GM23338 (cell line): ENCODE data around the gene GOLGA7B. TPM values are rescaled to one million over a fixed set of nuclear protein-coding genes. Genes with fewer than 3 reads are reported as not detected.

Experiments used
- ATAC-seq: fragments of 200-7000 bp; cut with Tn5 transposase; 3 replicates; pipeline ENCODE4 v1.9.1; 2020
- DNase-seq: peaks from one replicate; pipeline ENCODE4 v3.0.0-alpha.2; 2015; ENCODE audit warnings: low spot score
- H2AFZ ChIP-seq: fragments of 200-600 bp; sonication (generic); 2 replicates; pipeline ENCODE4 v1.8.0; 2016; ENCODE audit warnings: antibody characterized with exemption, mild to moderate bottlenecking, moderate library complexity
- H3F3A ChIP-seq: fragments of 200-600 bp; sonication (generic); replicated peaks from 2 replicates; pipeline ENCODE4 v1.8.0; 2017; ENCODE audit warnings: antibody characterized with exemption, mixed run types, low read depth
- H3K27ac ChIP-seq: fragments of 200-600 bp; sonication (generic); 2 replicates; pipeline ENCODE4 v1.6.1; 2016; ENCODE audit warnings: low read depth
- H3K27me3 ChIP-seq: fragments of 200-600 bp; sonication (generic); 2 replicates; pipeline ENCODE4 v1.8.0; 2016; ENCODE audit warnings: mild to moderate bottlenecking, mixed run types, moderate library complexity; ENCODE audit not compliant: insufficient read depth
- H3K36me3 ChIP-seq: fragments of 200-600 bp; sonication (generic); 2 replicates; pipeline ENCODE4 v1.8.0; 2016; ENCODE audit warnings: mild to moderate bottlenecking; ENCODE audit not compliant: insufficient read depth
- H3K4me1 ChIP-seq: fragments of 200-600 bp; sonication (generic); 2 replicates; pipeline ENCODE4 v1.8.0; 2016; ENCODE audit warnings: mild to moderate bottlenecking, moderate library complexity; ENCODE audit not compliant: insufficient read depth
- H3K4me2 ChIP-seq: fragments of 200-600 bp; sonication (generic); 2 replicates; pipeline ENCODE4 v1.7.1; 2017; ENCODE audit warnings: mixed run types
- H3K4me3 ChIP-seq: fragments of 200-600 bp; sonication (generic); 2 replicates; pipeline ENCODE4 v1.6.1; 2016; ENCODE audit warnings: mixed run types
- H3K79me2 ChIP-seq: fragments of 200-600 bp; sonication (generic); replicated peaks from 2 replicates; pipeline ENCODE4 v1.8.0; 2017; ENCODE audit warnings: mild to moderate bottlenecking; ENCODE audit not compliant: insufficient read depth
- H3K9me2 ChIP-seq: fragments of 200-600 bp; sonication (generic); 2 replicates; pipeline ENCODE4 v1.8.0; 2017; ENCODE audit not compliant: insufficient read depth
- H4K20me1 ChIP-seq: fragments of 200-600 bp; sonication (generic); replicated peaks from 2 replicates; pipeline ENCODE4 v1.8.0; 2017; ENCODE audit warnings: mild to moderate bottlenecking; ENCODE audit not compliant: insufficient read depth
- H3K27ac Mint-ChIP-seq: 2 replicates; pipeline ENCODE4 v1.8.0; 2020; ENCODE audit warnings: inconsistent platforms, mild to moderate bottlenecking, moderate library complexity, mixed read lengths
- H3K27me3 Mint-ChIP-seq: 3 replicates; pipeline ENCODE4 v1.8.0; 2022; ENCODE audit warnings: low read depth, mild to moderate bottlenecking, moderate library complexity, mixed read lengths, inconsistent platforms; ENCODE audit not compliant: insufficient read depth, poor library complexity
- H3K36me3 Mint-ChIP-seq: 3 replicates; pipeline ENCODE4 v1.8.0; 2021; ENCODE audit warnings: low read depth, mild to moderate bottlenecking, inconsistent platforms, moderate library complexity, mixed read lengths
- H3K4me1 Mint-ChIP-seq: 3 replicates; pipeline ENCODE4 v1.8.0; 2020; ENCODE audit warnings: mild to moderate bottlenecking, inconsistent platforms, mixed read lengths
- H3K4me3 Mint-ChIP-seq: 3 replicates; pipeline ENCODE4 v1.8.0; 2021; ENCODE audit warnings: moderate library complexity, mild to moderate bottlenecking, inconsistent platforms, mixed read lengths
- H3K9me3 Mint-ChIP-seq: 3 replicates; pipeline ENCODE4 v1.8.0; 2020; ENCODE audit warnings: moderate library complexity, mild to moderate bottlenecking, inconsistent platforms, mixed read lengths
- CREB1 ChIP-seq: fragments of 250-450 bp; sonication (Bioruptor Pico); IDR thresholded peaks from 2 replicates; pipeline ENCODE4 v1.5.0; 2020; ENCODE audit warnings: low read depth, mild to moderate bottlenecking, moderate library complexity
- EZH2 ChIP-seq: fragments of 200-600 bp; sonication (generic); IDR thresholded peaks from one replicate; pipeline ENCODE4 v1.8.0; 2017; ENCODE audit warnings: antibody characterized with exemption, mild to moderate bottlenecking, low read depth; ENCODE audit not compliant: unreplicated experiment
- EZH2phosphoT487 ChIP-seq: fragments of 200-600 bp; sonication (generic); IDR thresholded peaks from one replicate; pipeline ENCODE4 v1.8.1; 2018; ENCODE audit warnings: antibody characterized with exemption; ENCODE audit not compliant: unreplicated experiment
- JUNB ChIP-seq: IDR thresholded peaks from one replicate; pipeline ENCODE4 v1.6.1; 2016; ENCODE audit warnings: antibody characterized with exemption; ENCODE audit not compliant: unreplicated experiment
- NANOG ChIP-seq: IDR thresholded peaks from 2 replicates; pipeline ENCODE4 v1.6.1; 2016; ENCODE audit warnings: antibody characterized with exemption, borderline replicate concordance
- POLR2AphosphoS5 ChIP-seq: IDR thresholded peaks from 2 replicates; pipeline ENCODE4 v1.6.1; 2016; ENCODE audit warnings: antibody characterized with exemption, low read depth
- STAT1 ChIP-seq: IDR thresholded peaks from one replicate; pipeline ENCODE4 v1.6.1; 2016; ENCODE audit warnings: antibody characterized with exemption; ENCODE audit not compliant: unreplicated experiment
- ZNF114 ChIP-seq: fragments of 250-450 bp; sonication (Bioruptor Pico); IDR thresholded peaks from 2 replicates; pipeline ENCODE4 v1.5.0; 2020; ENCODE audit warnings: mild to moderate bottlenecking, moderate library complexity
- ZNF331 ChIP-seq: fragments of 250-450 bp; sonication (Bioruptor Pico); IDR thresholded peaks from 2 replicates; pipeline ENCODE4 v1.5.0; 2020; ENCODE audit warnings: low read depth, mild to moderate bottlenecking, moderate library complexity
- polyA plus RNA-seq: library from polyadenylated mRNA; unstranded; fragments of >200 nt; fragmentation: Nextera tagmentation; extraction: Ambion mirVana; gene quantifications from 2 replicates; pipeline ENCODE4 v1.2.1, GENCODE V29; 2016
- total RNA-seq: library from RNA; depleted of rRNA; stranded (reverse); fragments of >200 nt; shearing (Covaris generic); gene quantifications from 2 replicates; pipeline ENCODE4 v1.2.3, GENCODE V29; 2014
- TF ChIP-seq, protein P1 (sequence below): IDR thresholded peaks from 2 replicates; pipeline ENCODE4 v1.6.1; 2016; ENCODE audit warnings: antibody characterized with exemption
- TF ChIP-seq, protein P2 (sequence below): IDR thresholded peaks from one replicate; pipeline ENCODE4 v1.6.1; 2018; ENCODE audit warnings: antibody characterized with exemption; ENCODE audit not compliant: unreplicated experiment
- TF ChIP-seq, protein P3 (sequence below), 2 experiments: fragments of 200-600 bp in 1 of 2; sonication (generic) in 1 of 2; conservative IDR thresholded peaks; 2 replicates each; pipeline versions ENCODE4 v1.5.1 to v1.6.1; 2016 to 2017; ENCODE audit warnings: antibody characterized with exemption in 2 of 2, low read depth in 2 of 2, mild to moderate bottlenecking in 2 of 2, moderate library complexity in 1 of 2
- TF ChIP-seq, protein P4 (sequence below): fragments of 250-450 bp; sonication (Bioruptor Pico); IDR thresholded peaks from 2 replicates; pipeline ENCODE4 v1.5.0; 2020; ENCODE audit warnings: mild to moderate bottlenecking, moderate library complexity

Gene GOLGA7B
- total and polyA plus RNA-seq, 2 experiments from 2014 or later = 0.14 to 0.15 TPM

DNA sequence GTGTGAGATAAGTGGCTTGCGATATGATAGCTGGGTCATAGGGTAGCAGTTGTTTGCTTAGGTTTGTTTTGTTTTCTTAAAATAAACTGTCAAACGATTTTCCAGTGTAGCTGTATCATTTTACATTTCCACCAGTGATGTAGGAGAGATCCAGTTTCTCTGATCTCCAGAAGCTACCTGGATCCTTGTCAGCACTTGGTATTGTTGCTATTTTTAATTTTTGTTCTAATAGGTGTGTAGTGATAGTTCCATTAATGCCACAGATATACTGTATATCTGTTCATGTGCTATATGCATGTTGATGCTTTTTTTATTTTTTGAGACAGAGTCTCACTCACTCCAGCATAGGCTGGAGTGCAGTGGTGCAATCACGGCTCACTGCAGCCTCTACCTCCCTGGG is 44.4 kb downstream of the GOLGA7B start:
- ATAC-seq = no peak
- no peak for DNase-seq
- no peaks in the 10 kb centered on the region for H3K36me3 ChIP-seq
- no peak overlapping the region for H2AFZ ChIP-seq
- H3K4me3 ChIP-seq = no peak overlapping the region
- peaks cover 10% of the 10 kb centered on the region; the same call in 1 of the 2 replicates for H3K4me1 ChIP-seq
- no peak overlapping the region for H3K27ac Mint-ChIP-seq
- H3K27me3 Mint-ChIP-seq = peaks cover 2% of the 10 kb centered on the region
- no peaks in the 10 kb centered on the region for H4K20me1 ChIP-seq
- H3K79me2 ChIP-seq = no peaks in the 10 kb centered on the region
- no peak overlapping the region for H3K27ac ChIP-seq
- H3K36me3 Mint-ChIP-seq = no peaks in the 10 kb centered on the region
- H3K4me2 ChIP-seq = no peak overlapping the region
- peaks cover 10% of the 10 kb centered on the region; the same call in 2 of the 3 replicates for H3K4me1 Mint-ChIP-seq
- no peaks in the 10 kb centered on the region for H3K27me3 ChIP-seq
- H3K9me3 Mint-ChIP-seq = no peaks in the 10 kb centered on the region
- no peak overlapping the region for H3K4me3 Mint-ChIP-seq
- no peaks in the 10 kb centered on the region for H3F3A ChIP-seq
- no peaks in the 10 kb centered on the region for H3K9me2 ChIP-seq
- TF ChIP-seq, protein P1, sequence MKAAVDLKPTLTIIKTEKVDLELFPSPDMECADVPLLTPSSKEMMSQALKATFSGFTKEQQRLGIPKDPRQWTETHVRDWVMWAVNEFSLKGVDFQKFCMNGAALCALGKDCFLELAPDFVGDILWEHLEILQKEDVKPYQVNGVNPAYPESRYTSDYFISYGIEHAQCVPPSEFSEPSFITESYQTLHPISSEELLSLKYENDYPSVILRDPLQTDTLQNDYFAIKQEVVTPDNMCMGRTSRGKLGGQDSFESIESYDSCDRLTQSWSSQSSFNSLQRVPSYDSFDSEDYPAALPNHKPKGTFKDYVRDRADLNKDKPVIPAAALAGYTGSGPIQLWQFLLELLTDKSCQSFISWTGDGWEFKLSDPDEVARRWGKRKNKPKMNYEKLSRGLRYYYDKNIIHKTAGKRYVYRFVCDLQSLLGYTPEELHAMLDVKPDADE = no peak
- TF ChIP-seq POLR2AphosphoS5 (no peak), ZNF331 (CRISPR knock-in tag) (no peak), ZNF114 (CRISPR knock-in tag) (no peak), CREB1 (no peak), EZH2phosphoT487 (no peak), NANOG (no peak), EZH2 (no peak), JUNB (no peak), STAT1 (no peak)
- TF ChIP-seq, protein P2, sequence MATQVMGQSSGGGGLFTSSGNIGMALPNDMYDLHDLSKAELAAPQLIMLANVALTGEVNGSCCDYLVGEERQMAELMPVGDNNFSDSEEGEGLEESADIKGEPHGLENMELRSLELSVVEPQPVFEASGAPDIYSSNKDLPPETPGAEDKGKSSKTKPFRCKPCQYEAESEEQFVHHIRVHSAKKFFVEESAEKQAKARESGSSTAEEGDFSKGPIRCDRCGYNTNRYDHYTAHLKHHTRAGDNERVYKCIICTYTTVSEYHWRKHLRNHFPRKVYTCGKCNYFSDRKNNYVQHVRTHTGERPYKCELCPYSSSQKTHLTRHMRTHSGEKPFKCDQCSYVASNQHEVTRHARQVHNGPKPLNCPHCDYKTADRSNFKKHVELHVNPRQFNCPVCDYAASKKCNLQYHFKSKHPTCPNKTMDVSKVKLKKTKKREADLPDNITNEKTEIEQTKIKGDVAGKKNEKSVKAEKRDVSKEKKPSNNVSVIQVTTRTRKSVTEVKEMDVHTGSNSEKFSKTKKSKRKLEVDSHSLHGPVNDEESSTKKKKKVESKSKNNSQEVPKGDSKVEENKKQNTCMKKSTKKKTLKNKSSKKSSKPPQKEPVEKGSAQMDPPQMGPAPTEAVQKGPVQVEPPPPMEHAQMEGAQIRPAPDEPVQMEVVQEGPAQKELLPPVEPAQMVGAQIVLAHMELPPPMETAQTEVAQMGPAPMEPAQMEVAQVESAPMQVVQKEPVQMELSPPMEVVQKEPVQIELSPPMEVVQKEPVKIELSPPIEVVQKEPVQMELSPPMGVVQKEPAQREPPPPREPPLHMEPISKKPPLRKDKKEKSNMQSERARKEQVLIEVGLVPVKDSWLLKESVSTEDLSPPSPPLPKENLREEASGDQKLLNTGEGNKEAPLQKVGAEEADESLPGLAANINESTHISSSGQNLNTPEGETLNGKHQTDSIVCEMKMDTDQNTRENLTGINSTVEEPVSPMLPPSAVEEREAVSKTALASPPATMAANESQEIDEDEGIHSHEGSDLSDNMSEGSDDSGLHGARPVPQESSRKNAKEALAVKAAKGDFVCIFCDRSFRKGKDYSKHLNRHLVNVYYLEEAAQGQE = no peak
- TF ChIP-seq, protein P3, sequence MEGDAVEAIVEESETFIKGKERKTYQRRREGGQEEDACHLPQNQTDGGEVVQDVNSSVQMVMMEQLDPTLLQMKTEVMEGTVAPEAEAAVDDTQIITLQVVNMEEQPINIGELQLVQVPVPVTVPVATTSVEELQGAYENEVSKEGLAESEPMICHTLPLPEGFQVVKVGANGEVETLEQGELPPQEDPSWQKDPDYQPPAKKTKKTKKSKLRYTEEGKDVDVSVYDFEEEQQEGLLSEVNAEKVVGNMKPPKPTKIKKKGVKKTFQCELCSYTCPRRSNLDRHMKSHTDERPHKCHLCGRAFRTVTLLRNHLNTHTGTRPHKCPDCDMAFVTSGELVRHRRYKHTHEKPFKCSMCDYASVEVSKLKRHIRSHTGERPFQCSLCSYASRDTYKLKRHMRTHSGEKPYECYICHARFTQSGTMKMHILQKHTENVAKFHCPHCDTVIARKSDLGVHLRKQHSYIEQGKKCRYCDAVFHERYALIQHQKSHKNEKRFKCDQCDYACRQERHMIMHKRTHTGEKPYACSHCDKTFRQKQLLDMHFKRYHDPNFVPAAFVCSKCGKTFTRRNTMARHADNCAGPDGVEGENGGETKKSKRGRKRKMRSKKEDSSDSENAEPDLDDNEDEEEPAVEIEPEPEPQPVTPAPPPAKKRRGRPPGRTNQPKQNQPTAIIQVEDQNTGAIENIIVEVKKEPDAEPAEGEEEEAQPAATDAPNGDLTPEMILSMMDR (conservative IDR thresholded peaks at IDR 0.05; ENCODE audit: low read depth in 2 of 2) = no peak
- TF ChIP-seq, protein P4, sequence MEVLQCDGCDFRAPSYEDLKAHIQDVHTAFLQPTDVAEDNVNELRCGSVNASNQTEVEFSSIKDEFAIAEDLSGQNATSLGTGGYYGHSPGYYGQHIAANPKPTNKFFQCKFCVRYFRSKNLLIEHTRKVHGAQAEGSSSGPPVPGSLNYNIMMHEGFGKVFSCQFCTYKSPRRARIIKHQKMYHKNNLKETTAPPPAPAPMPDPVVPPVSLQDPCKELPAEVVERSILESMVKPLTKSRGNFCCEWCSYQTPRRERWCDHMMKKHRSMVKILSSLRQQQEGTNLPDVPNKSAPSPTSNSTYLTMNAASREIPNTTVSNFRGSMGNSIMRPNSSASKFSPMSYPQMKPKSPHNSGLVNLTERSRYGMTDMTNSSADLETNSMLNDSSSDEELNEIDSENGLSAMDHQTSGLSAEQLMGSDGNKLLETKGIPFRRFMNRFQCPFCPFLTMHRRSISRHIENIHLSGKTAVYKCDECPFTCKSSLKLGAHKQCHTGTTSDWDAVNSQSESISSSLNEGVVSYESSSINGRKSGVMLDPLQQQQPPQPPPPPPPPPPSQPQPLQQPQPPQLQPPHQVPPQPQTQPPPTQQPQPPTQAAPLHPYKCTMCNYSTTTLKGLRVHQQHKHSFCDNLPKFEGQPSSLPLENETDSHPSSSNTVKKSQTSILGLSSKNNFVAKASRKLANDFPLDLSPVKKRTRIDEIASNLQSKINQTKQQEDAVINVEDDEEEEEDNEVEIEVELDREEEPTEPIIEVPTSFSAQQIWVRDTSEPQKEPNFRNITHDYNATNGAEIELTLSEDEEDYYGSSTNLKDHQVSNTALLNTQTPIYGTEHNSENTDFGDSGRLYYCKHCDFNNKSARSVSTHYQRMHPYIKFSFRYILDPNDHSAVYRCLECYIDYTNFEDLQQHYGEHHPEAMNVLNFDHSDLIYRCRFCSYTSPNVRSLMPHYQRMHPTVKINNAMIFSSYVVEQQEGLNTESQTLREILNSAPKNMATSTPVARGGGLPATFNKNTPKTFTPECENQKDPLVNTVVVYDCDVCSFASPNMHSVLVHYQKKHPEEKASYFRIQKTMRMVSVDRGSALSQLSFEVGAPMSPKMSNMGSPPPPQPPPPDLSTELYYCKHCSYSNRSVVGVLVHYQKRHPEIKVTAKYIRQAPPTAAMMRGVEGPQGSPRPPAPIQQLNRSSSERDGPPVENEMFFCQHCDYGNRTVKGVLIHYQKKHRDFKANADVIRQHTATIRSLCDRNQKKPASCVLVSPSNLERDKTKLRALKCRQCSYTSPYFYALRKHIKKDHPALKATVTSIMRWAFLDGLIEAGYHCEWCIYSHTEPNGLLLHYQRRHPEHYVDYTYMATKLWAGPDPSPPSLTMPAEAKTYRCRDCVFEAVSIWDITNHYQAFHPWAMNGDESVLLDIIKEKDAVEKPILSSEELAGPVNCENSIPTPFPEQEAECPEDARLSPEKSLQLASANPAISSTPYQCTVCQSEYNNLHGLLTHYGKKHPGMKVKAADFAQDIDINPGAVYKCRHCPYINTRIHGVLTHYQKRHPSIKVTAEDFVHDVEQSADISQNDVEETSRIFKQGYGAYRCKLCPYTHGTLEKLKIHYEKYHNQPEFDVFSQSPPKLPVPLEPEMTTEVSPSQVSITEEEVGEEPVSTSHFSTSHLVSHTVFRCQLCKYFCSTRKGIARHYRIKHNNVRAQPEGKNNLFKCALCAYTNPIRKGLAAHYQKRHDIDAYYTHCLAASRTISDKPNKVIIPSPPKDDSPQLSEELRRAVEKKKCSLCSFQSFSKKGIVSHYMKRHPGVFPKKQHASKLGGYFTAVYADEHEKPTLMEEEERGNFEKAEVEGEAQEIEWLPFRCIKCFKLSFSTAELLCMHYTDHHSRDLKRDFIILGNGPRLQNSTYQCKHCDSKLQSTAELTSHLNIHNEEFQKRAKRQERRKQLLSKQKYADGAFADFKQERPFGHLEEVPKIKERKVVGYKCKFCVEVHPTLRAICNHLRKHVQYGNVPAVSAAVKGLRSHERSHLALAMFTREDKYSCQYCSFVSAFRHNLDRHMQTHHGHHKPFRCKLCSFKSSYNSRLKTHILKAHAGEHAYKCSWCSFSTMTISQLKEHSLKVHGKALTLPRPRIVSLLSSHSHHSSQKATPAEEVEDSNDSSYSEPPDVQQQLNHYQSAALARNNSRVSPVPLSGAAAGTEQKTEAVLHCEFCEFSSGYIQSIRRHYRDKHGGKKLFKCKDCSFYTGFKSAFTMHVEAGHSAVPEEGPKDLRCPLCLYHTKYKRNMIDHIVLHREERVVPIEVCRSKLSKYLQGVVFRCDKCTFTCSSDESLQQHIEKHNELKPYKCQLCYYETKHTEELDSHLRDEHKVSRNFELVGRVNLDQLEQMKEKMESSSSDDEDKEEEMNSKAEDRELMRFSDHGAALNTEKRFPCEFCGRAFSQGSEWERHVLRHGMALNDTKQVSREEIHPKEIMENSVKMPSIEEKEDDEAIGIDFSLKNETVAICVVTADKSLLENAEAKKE (CRISPR knock-in tag) = no peak
